IPS-NIHi7 (cell line): Measurements from ENCODE around the gene RAP1GDS1.
A peak's percentile ranks its signal among the peaks of the same experiment; 100 is the strongest.
"Not testable (repeated sequence)": the region's sequence is repeated elsewhere in the genome, so short reads cannot be mapped to it uniquely, and the experiment has no call there.

Experiments
- DNase-seq: peaks from one replicate; pipeline ENCODE4 v3.0.0; 2012; ENCODE audit warnings: mixed read lengths; ENCODE audit errors: extremely low spot score

Gene RAP1GDS1

DNA sequence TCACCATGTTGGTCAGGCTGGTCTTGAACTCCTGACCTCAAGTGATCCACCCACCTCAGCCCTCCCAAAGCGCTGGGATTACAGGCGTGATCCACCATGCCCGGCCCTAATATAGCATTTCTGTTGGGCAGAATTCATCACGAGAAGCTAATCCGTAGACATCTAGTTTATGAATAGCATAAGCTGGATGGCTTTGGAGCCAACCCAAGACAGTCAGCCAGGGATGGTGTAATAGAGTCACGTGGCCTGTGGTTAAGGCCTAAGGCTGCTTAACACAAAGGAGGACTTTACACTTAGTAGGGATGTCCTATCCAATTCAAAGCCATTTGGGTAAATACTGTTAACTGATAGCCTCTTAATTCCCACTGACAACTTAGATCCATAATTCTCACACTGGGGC is 173.6 kb downstream of the RAP1GDS1 start:
- DNase-seq = no peak

DNA sequence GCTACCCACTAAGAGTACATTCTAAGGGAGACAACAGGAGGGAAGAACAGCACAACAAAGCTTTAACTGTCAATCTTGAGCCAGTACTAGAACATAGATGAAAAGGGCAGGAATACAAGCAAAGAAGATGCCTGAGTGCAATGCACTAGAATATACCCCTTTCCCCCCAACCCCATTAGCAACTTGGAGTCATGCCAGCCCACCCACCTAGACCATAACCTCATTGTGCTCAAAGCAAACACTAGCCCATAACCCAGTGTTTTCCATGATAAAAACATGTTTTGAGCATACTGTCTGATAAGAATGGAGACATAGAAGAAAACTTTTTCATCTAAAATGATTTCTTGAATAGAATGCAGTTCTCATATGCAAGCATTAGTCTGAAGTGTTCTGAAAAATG is 183.2 kb downstream of the RAP1GDS1 start:
- DNase-seq = no peak

DNA sequence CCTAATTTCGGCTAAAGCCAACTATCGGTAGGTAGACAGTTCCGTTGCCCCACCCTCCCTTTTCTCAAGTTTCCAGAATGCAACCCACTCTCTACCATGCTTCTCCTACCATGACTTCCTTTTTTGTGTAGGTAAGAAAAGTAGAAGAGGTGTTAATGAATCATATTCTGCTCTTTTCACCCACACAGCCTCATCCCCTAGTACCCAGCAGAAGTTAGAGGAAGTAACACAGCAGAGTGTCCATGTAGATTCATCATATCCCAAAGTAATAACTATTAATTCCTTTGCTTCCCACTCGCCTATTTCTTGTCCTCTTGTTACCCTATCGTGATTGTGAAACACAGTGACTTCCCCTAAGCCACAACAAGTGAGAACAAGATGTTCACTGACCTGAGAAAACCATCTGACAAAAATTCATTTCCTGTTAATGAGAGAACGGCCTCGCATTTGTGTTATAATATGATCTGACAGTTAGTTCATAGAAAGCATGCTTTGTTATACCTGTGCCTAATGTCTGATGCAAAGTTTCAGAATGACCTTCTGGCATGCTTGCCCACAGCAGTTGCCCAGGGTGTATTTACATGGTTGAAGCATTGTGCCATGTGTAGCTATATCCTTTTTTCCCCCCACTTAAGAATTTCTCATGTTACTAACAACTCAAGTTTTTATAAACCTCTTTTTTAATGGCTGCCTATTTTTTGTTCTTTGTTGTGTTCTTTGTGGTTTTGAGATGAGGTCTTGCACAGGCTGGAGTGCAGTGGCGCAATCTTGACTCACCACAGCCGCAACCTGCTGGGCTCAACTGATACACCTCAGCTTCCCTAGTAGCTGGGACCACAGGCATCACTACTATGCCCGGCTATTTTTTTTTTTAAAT is 185.6 kb downstream of the RAP1GDS1 start:
- no peak for DNase-seq

DNA sequence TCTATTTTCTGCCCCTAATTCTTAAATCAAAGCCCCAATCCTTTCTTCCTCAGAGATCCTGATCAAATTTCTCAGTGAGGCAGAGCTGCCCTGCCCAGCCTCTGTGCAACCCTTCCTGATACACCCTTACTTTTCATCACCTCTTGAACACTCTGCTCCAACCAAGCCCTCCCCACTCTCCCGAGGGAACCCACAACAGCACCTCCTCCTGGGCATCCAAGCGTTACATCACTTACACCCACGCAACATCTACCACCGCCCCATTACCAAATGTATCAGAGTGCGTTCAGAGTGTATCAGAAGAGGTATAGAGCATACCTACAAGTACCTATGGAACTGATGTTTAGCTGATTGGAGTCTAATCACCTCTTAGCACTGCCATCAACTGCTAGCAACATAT is 186.5 kb downstream of the RAP1GDS1 start:
- DNase-seq = peak; percentile 35

- no peak for DNase-seq
Observed at GRCh38 chr4:98448908-98449307, 187.7 kb downstream of the RAP1GDS1 start.

DNA sequence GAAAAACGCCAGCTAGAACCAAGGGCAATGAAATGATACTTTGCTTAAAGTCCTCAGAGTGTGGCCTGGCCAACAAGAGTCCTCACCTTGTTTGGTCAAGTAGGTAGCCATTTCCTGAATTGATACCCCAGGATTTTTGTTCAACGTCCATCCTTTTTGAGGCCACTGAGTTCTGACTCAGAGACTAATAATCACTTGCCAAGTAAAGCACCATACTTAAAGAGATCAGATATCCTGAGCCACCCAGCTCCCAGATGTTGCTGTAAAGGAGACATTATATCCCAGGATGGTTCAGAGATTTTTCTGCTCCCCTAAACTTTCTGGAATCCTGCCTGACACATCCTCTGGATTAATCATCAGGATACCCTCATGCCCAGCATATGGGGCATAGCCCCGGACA is 190.9 kb downstream of the RAP1GDS1 start:
- no peak for DNase-seq

- not testable (repeated sequence) for DNase-seq
Observed at GRCh38 chr4:98457422-98457821, 196.2 kb downstream of the RAP1GDS1 start.

GRCh38 chr4:98461121-98461865 is 200.1 kb downstream of the RAP1GDS1 start:
- not testable (repeated sequence) for DNase-seq

DNA sequence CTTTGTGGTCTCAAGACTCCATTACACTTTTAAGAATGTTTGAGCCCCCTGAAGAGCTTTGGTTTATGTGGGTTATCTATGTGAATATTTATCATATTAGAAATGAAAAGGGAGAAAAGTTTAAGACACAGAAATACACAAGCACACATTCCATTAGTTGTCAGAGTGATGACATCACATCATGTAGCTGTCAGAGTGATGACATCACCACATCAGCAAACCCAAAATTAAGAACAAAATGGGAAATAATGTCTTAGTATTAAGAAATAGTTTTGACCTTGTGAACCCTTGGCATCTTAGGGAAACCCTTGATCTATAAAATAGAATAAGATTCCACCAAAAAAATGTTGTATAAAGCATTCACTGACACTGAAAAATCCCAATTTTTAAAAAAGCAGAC is 201.3 kb downstream of the RAP1GDS1 start:
- DNase-seq = no peak

- DNase-seq = no peak
Observed at GRCh38 chr4:98466868-98467599, 205.8 kb downstream of the RAP1GDS1 start.

GRCh38 chr4:98467627-98468072 is 206.5 kb downstream of the RAP1GDS1 start:
- DNase-seq = peak; percentile 85

GRCh38 chr4:98468709-98469108 is 207.5 kb downstream of the RAP1GDS1 start:
- DNase-seq = no peak

- DNase-seq = no peak
Observed at GRCh38 chr4:98469771-98470170, 208.6 kb downstream of the RAP1GDS1 start.

- no peak for DNase-seq
Observed at GRCh38 chr4:98470366-98470765, 209.2 kb downstream of the RAP1GDS1 start.

DNA sequence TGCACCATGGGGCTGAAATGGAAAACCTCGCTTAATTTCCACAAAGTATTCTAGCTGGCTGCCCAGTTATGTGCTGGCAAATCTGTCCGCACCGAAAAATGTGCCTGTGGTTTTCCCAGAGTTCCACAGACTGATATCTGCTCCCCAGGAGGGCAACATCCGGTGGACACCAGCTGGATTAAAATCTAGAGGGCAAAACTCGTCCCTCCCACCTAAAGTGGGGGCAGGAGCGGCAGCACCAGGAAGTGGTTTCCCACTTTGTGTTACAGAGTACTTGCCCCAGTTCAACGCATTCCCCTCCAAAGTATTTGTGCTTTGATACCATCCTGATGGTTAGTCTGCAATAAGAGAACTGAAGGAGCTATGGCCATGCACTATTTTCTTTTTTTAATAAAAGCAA is 209.6 kb downstream of the RAP1GDS1 start:
- DNase-seq = no peak

DNA sequence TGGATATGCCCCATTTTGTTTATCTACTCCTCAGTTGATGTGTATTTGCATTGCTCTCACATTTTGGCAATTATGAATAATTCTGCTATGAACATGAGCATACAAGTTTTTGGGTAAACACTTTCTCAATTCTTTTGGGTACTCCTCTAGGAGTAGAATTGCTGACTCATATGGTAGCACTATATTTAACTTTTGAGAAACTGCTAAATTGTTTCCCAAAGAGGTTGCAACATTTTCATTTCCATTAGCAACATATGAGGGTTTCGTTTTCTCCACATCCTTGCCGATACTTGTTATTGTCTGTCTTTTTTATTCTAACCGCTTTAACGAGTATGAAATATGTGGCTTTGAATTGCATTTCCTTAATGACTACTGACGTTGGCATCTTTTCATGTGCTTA is 211.9 kb downstream of the RAP1GDS1 start:
- DNase-seq = no peak

DNA sequence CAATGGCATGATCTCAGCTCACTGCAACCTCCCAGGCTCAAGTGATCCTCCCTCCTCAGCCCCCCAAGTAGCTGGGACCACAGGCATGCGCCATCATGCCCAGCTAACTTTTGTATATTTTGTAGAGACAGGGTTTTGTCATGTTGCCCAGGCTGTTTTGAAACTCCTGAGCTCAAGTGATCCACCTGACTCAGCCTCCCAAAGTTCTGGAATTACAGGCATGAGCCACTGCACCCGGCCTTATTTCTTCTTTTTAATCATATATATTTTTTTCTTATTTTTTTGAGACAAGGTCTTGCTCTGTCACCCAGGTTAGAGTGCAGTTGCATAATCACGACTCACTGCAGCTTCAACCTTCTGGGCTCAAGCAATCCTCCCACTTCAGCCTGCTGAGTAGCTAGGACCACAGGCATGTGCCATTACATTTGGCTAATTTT is 213.2 kb downstream of the RAP1GDS1 start:
- DNase-seq = no peak

- no peak for DNase-seq
Observed at GRCh38 chr4:98476891-98477290, 215.7 kb downstream of the RAP1GDS1 start.

DNA sequence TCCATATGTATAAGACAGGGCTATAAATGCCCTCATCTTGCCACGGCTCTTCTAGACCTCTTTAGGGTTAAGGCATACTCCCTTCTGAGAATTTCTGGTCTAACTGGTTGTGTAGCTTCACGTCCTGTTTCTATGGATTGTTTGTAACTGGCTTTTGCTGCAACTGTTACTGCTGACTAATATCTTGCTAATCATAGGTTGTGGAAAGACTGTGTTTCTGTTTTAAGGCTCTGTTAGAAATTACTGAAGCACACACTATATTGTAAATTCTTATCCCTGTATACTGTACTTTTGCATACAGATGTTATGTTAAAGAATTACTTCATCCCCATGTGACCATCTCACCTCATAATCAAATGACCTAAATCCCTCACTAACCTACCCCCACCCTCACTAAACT is 218.4 kb downstream of the RAP1GDS1 start:
- DNase-seq = not testable (repeated sequence)

DNA sequence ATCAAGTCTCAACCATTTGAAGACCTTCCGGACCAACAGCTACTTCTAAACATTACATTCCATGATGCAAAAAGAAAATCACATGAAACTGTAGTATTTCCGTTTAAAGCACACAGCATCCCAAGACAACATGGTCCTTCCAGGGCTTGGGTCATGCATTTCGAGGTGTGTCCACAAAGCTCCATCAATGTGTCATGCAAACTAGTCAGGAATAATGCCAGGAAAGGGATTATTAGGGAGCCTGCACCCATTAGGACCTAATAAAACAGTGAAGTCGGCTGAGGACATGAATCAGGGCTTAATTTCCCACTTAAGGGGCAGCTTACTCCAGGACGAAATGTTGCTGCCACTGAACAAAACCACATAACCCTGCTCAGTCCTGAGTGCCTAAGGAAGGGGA is 219.4 kb downstream of the RAP1GDS1 start:
- no peak for DNase-seq

DNA sequence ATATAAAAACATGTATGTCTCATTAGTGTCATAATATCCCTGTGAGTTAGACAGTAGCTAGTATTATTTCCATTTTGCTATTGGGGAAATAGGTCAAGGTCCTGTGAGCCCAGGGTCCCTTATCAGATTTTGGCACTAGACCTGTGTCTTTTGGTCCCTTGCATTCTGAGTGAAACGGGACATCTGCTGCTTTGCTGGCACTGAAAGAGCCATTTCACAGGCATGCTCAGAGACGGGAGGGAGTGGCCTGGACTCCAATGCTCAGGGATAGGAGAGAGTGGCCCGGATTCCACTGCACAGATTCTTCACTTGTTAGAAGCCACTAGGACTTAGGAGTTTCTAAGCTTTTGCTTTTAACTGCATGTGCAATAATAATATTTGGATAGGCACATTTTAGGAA is 220.0 kb downstream of the RAP1GDS1 start:
- DNase-seq = no peak

DNA sequence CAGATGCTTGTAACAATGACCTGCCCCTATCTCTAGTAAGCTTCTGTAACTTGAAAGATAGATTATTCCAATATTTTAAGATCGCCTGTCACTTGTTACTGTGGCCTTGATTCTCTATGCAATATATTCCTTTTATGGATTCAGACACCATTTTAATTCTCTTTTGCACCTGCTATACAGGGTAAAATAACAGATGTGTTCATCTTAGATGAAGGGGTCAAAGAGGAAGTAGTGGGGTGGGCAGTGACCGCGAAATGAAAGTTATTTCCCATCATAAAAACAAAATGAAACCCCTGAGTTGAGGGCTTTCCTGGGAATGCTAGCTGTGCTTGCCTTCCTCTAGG is 221.3 kb downstream of the RAP1GDS1 start:
- no peak for DNase-seq
